Measurements from ENCODE around the gene CABLES2. TPM values are rescaled to one million over a fixed set of nuclear protein-coding genes. Genes with fewer than 3 reads are reported as not detected.

The CABLES2 gene, protein sequence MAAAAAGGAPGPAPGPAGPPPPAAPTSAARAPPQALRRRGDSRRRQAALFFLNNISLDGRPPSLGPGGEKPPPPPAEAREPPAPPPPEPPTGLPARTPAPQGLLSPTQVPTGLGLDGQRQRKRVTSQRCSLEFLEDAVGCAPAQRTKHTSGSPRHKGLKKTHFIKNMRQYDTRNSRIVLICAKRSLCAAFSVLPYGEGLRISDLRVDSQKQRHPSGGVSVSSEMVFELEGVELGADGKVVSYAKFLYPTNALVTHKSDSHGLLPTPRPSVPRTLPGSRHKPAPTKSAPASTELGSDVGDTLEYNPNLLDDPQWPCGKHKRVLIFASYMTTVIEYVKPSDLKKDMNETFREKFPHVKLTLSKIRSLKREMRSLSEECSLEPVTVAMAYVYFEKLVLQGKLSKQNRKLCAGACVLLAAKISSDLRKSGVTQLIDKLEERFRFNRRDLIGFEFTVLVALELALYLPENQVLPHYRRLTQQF
- 3.8 to 5.8 TPM (median 5.0 TPM) in 5 replicates for total RNA-seq (2022; extraction: Qiagen RNA extraction)

DNA sequence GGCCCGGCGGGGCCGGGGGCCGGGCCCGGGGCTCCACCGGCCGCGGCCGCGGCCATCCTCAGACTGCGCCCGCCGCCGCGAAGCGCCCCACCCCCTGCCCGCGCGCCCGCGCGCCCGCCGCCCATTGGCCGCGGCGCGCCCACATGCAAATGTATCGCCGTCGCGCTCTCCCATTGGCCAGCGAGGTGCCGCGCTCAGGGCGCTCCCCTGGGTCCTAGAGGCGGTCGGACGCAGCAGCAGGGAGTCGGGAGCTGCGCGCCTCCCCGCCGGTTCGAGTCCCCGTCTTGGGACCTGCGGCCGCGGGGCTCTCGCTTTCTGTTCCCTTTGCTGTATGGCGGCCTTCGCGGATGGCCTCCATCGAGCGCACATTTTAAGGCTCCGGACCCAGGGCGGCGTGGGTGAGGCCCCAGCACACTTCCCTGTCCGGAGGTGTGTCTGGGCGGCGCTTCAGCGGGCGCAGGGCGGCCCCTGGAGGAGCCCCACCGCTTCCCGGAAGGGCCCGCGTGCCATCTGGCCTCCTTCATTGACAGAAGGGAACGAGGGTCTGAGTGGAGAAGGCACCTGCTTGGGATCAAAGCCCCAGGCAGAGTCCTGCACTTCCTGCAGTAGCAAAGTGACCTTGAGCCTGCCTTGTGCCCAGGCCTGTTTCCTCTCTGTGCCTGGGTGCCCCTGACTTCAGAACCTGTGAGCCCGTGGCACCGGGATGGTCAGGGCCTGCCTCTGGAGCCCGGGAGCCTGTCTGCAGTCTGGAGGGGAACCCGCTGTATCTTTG lies at the start of gene CABLES2:
Gene CABLES2, minus strand, starts transcription at position 65 of the 772 bp plus-strand sequence. Its CDS starts 9 bp downstream, at position 56.

DNA sequence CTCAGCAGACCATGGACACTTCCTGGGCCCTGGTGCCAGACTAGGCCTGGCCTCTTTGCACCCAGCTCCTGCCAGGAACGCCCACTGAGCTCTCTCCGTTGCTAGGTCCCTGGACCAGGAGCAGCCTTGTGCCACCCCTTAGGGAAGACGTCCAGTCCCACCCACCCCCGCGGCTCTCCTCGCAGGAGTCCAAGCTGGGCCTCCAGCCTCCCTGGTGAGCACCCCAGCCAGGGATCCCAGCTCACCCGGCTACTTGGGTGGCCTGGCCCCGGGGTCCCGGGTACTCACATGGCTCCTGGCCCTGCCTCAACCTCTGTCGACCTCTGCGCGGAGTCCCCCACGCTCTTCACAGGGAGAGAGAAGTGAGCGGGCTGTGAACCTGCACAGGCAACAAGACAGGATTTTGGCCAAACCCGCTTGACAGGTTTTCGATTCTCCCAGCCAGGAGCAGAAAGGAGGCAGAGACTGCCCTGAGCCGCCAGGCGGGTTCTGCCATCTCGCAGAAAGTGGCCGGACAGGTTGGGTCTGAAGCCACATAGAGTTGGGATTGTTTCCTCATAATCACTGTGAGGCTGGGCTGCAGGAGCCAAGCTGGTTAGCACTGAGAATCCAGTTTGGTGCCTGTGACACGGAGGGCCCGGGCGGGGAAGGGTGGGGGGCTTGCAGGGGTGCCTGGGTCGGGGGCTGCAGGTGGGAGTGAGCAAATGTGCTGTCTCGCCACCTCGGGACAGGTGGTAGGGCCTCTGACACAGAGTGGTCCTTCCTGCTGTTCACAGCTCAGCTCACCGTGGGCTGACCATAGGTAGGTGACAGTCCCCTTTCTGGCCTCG lies 20.3 kb upstream of the CABLES2 start, which contains the start of gene RBBP8NL:
Gene RBBP8NL, minus strand, starts transcription at position 368 of the 830 bp plus-strand sequence. CDS start 7,892 bp downstream, outside the sequence.

DNA sequence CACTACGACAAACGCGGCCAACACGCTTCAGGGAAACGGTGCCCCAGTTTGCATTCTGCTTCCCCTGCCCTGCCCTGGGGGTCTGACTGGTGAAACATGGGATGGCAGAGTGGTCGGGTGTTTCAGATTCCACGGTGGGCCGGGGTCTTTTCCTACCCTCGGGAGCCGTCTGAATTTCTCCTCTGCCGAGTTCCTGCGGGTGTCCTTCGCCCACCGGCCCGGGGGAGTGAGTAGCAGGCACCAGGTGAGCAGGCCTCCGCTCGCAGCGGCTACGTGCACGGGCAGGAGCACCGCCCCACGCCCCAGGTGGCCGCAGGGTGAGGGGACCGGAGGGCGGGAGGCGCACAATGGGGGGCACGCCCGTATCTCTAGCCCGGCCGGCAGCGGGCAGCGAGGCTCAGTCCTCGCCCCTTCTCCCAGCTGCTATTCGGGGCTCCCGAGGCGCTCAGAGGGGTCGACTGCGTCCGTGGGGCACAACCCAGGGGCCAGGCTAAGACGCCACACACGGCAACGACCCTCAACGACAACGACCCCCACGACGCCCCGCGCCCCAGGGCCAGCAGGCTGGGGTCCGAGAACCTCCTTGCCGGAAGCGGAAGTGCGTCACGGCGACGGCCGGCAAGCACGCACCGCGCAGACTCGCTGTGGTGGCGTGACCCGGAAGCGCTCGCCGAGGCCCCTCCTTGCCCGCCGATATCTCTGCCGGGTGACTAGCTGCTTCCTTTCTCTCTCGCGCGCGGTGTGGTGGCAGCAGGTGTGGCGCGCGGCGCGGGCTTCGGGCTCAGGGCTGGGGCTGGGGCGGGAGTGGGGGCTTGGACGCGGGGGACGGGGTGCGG lies 20.5 kb downstream of the CABLES2 start, which contains the start of gene RPS21:
Gene RPS21, plus strand, starts transcription at position 721 of the 836 bp plus-strand sequence. CDS start 236 bp downstream, outside the sequence.

DNA sequence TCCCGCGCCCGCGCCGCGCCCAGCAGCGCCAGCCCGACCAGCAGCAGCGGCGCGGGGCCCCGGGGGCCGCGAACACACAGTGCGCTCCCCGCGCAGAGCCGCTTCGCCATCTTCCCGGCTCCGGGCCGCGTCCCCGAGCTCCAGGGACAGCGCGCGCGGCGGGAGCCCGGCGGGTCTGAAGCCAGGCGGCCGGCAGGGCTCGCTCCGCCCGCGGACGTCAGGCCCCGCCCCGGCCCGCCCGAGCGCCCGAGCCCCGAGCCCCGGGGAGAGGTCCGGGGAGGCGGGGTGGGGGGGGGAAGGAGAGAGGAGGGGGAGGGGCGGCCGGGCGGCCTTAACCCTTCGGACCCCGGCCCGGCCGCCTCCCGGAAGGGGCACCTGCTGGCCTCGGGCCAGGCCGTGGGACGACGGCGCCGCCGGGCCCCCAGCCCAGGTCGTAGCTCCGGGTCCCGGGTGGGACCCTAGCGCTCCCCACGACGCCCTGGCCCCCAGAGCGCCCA lies 39.9 kb downstream of the CABLES2 start, which contains the start of gene LAMA5:
Gene LAMA5, minus strand, starts transcription at position 177 of the 497 bp plus-strand sequence. Its CDS starts 67 bp downstream, at position 110.

Other genes starting within 250 kb of the CABLES2 start
- 27.8 to 40.5 TPM (median 38.6 TPM) in 5 replicates for gene MTG2, start 224.3 kb downstream of the CABLES2 start, total RNA-seq (2022; extraction: Qiagen RNA extraction)
- 0.02 to 0.05 TPM (median 0.03 TPM) in 3 of 5 replicates, not detected in the others for gene HRH3, start 187.0 kb downstream of the CABLES2 start, total RNA-seq (2022; extraction: Qiagen RNA extraction)
- 17.6 to 21.6 TPM (median 19.6 TPM) in 5 replicates for gene OSBPL2, start 168.8 kb downstream of the CABLES2 start, total RNA-seq (2022; extraction: Qiagen RNA extraction)
- gene ADRM1, start 104.3 kb downstream of the CABLES2 start, total RNA-seq (2022; extraction: Qiagen RNA extraction): 154 to 199 TPM (median 192 TPM) in 5 replicates
- gene LAMA5, start 40.0 kb downstream of the CABLES2 start, total RNA-seq (2022; extraction: Qiagen RNA extraction): 230 to 491 TPM (median 415 TPM) in 5 replicates
- 2,342 to 3,175 TPM (median 2,815 TPM) in 5 replicates for gene RPS21, start 20.2 kb downstream of the CABLES2 start, total RNA-seq (2022; extraction: Qiagen RNA extraction)
- 0.15 to 0.24 TPM (median 0.20 TPM) in 5 replicates for gene RBBP8NL, start 20.3 kb upstream of the CABLES2 start, total RNA-seq (2022; extraction: Qiagen RNA extraction)
- gene GATA5, start 68.7 kb upstream of the CABLES2 start, total RNA-seq (2022; extraction: Qiagen RNA extraction): 0.53 to 0.92 TPM (median 0.81 TPM) in 5 replicates
- 6.4 to 9.8 TPM (median 9.0 TPM) in 5 replicates for gene SLCO4A1, start 235.2 kb upstream of the CABLES2 start, total RNA-seq (2022; extraction: Qiagen RNA extraction)

Measured in A549 treated with CORT108297 at 1 μM for 4 hours (cell line).